ENCODE measurements around the gene ARHGAP44.

Gene ARHGAP44

GRCh38 chr17:12998874-12999273 lies 209.6 kb downstream of the ARHGAP44 start:
- ATAC-seq (no peak), DNase-seq (ENCODE audit: low spot score in 2 of 2) (no peak)
- Mint-ChIP-seq H3K36me3 (peaks cover 3% of the 10 kb centered on the region), H3K4me1 (no peaks in the 10 kb centered on the region), H3K9me3 (no peaks in the 10 kb centered on the region), H3K27ac (no peak overlapping the region), H3K4me3 (no peak overlapping the region)

GRCh38 chr17:13000561-13000960 lies 211.3 kb downstream of the ARHGAP44 start:
- no peaks in the 10 kb centered on the region for H3K4me1 Mint-ChIP-seq
- peaks cover 20% of the 10 kb centered on the region for H3K36me3 Mint-ChIP-seq
- DNase-seq (ENCODE audit: low spot score in 2 of 2) (no peak), ATAC-seq (no peak)
- H3K4me3 Mint-ChIP-seq, result no peak overlapping the region
- no peak overlapping the region for H3K27ac Mint-ChIP-seq
- H3K9me3 Mint-ChIP-seq, result no peaks in the 10 kb centered on the region

GRCh38 chr17:13001991-13002615 lies 212.8 kb downstream of the ARHGAP44 start:
- no peak for ATAC-seq
- Mint-ChIP-seq H3K9me3 (no peaks in the 10 kb centered on the region), H3K4me3 (no peak overlapping the region), H3K36me3 (peaks cover 35% of the 10 kb centered on the region), H3K27ac (no peak overlapping the region), H3K4me1 (no peaks in the 10 kb centered on the region)
- DNase-seq (ENCODE audit: low spot score in 2 of 2), result no peak

GRCh38 chr17:13002761-13003453 lies 213.6 kb downstream of the ARHGAP44 start:
- Mint-ChIP-seq H3K9me3 (no peaks in the 10 kb centered on the region), H3K36me3 (peaks cover 43% of the 10 kb centered on the region), H3K27ac (no peak overlapping the region), H3K4me1 (no peaks in the 10 kb centered on the region), H3K4me3 (no peak overlapping the region)
- ATAC-seq (no peak), DNase-seq (ENCODE audit: low spot score in 2 of 2) (peak; percentile 28 to 55)

GRCh38 chr17:13003454-13003851 lies 214.2 kb downstream of the ARHGAP44 start:
- H3K4me1 Mint-ChIP-seq, result no peaks in the 10 kb centered on the region
- ATAC-seq (no peak), DNase-seq (ENCODE audit: low spot score in 2 of 2) (no peak)
- H3K27ac Mint-ChIP-seq, result no peak overlapping the region
- H3K9me3 Mint-ChIP-seq, result no peaks in the 10 kb centered on the region
- H3K36me3 Mint-ChIP-seq, result peaks cover 48% of the 10 kb centered on the region
- no peak overlapping the region for H3K4me3 Mint-ChIP-seq

- Mint-ChIP-seq H3K27ac (no peak overlapping the region), H3K9me3 (no peaks in the 10 kb centered on the region), H3K36me3 (peaks cover 53% of the 10 kb centered on the region), H3K4me3 (no peak overlapping the region), H3K4me1 (no peaks in the 10 kb centered on the region)
- DNase-seq (ENCODE audit: low spot score in 2 of 2) (no peak), ATAC-seq (no peak)
These were observed 214.6 kb downstream of the ARHGAP44 start for GRCh38 chr17:13003927-13004326.

- H3K36me3 Mint-ChIP-seq, result peaks cover 57% of the 10 kb centered on the region
- no peak for ATAC-seq
These were observed 215.0 kb downstream of the ARHGAP44 start for GRCh38 chr17:13004336-13004735.

GRCh38 chr17:13005530-13005929 lies 216.2 kb downstream of the ARHGAP44 start:
- H3K9me3 Mint-ChIP-seq, result no peaks in the 10 kb centered on the region
- H3K4me1 Mint-ChIP-seq, result no peaks in the 10 kb centered on the region
- H3K27ac Mint-ChIP-seq, result no peak overlapping the region
- ATAC-seq, result no peak
- no peak overlapping the region for H3K4me3 Mint-ChIP-seq
- peaks cover 69% of the 10 kb centered on the region for H3K36me3 Mint-ChIP-seq
- no peak for DNase-seq (ENCODE audit: low spot score in 2 of 2)

More at GRCh38 chr17:13004336-13004735, 215.0 kb downstream of the ARHGAP44 start:
- Mint-ChIP-seq H3K9me3 (no peaks in the 10 kb centered on the region), H3K27ac (no peak overlapping the region), H3K4me1 (no peaks in the 10 kb centered on the region), H3K4me3 (no peak overlapping the region)
- no peak for DNase-seq (ENCODE audit: low spot score in 2 of 2)

- DNase-seq (ENCODE audit: low spot score in 2 of 2) (no peak), ATAC-seq (no peak)
- H3K27ac Mint-ChIP-seq, result no peak overlapping the region
- H3K4me1 Mint-ChIP-seq, result no peaks in the 10 kb centered on the region
- peaks cover 99% of the 10 kb centered on the region for H3K36me3 Mint-ChIP-seq
- no peak overlapping the region for H3K4me3 Mint-ChIP-seq
- no peaks in the 10 kb centered on the region for H3K9me3 Mint-ChIP-seq
These were observed 219.2 kb downstream of the ARHGAP44 start for GRCh38 chr17:13008461-13008860.

GRCh38 chr17:13010959-13011358 lies 221.7 kb downstream of the ARHGAP44 start:
- Mint-ChIP-seq H3K4me1 (peaks cover 17% of the 10 kb centered on the region), H3K4me3 (no peak overlapping the region), H3K27ac (no peak overlapping the region), H3K9me3 (no peaks in the 10 kb centered on the region), H3K36me3 (peaks cover 100% of the 10 kb centered on the region)
- DNase-seq (ENCODE audit: low spot score in 2 of 2) (no peak), ATAC-seq (no peak)

GRCh38 chr17:13014801-13015200 lies 225.5 kb downstream of the ARHGAP44 start:
- H3K4me1 Mint-ChIP-seq, result peaks cover 29% of the 10 kb centered on the region
- no peak overlapping the region for H3K4me3 Mint-ChIP-seq
- no peaks in the 10 kb centered on the region for H3K9me3 Mint-ChIP-seq
- DNase-seq (ENCODE audit: low spot score in 2 of 2) (no peak), ATAC-seq (no peak)
- H3K36me3 Mint-ChIP-seq, result peaks cover 84% of the 10 kb centered on the region
- peak overlapping the region; percentile 88 for H3K27ac Mint-ChIP-seq

GRCh38 chr17:13016881-13017654 lies 227.8 kb downstream of the ARHGAP44 start:
- H3K4me1 Mint-ChIP-seq, result peaks cover 29% of the 10 kb centered on the region
- H3K9me3 Mint-ChIP-seq, result no peaks in the 10 kb centered on the region
- peaks cover 62% of the 10 kb centered on the region for H3K36me3 Mint-ChIP-seq
- ATAC-seq, result peak; percentile 27
- no peak for DNase-seq (ENCODE audit: low spot score in 2 of 2)
- peak overlapping the region; percentile 97 for H3K4me3 Mint-ChIP-seq
- H3K27ac Mint-ChIP-seq, result peak overlapping the region; percentile 97

GRCh38 chr17:13017655-13018459 lies 228.6 kb downstream of the ARHGAP44 start, which contains the start of gene ELAC2:
Gene ELAC2 (minus strand): TSS chr17:13018027. CDS start chr17:13017947, 80 bp downstream.
- Mint-ChIP-seq H3K4me1 (peaks cover 29% of the 10 kb centered on the region), H3K27ac (peak within 1 kb of the TSS; percentile 97), H3K9me3 (no peaks in the 10 kb centered on the region), H3K36me3 (peaks cover 54% of the 10 kb centered on the region), H3K4me3 (peak within 1 kb of the TSS; percentile 97)
- peak; percentile 98 for ATAC-seq
- peak; percentile 92 to 97 for DNase-seq (ENCODE audit: low spot score in 2 of 2)

- no peaks in the 10 kb centered on the region for H3K9me3 Mint-ChIP-seq
- no peaks in the 10 kb centered on the region for H3K36me3 Mint-ChIP-seq
- H3K4me3 Mint-ChIP-seq, result peak overlapping the region; percentile 14
- peaks cover 11% of the 10 kb centered on the region for H3K4me1 Mint-ChIP-seq
- H3K27ac Mint-ChIP-seq, result no peak overlapping the region
- no peak for ATAC-seq
- DNase-seq (ENCODE audit: low spot score in 2 of 2), result no peak
These were observed 234.7 kb downstream of the ARHGAP44 start for GRCh38 chr17:13024016-13024415.

All from stimulated activated effector memory CD8-positive, alpha-beta T cell treated with anti-CD3 and anti-CD28 coated beads, Interleukin-12 subunit alpha, Interleukin-12 subunit beta, amount 100 ng/mL, for 72 hours (primary cell).